H9 (cell line): ENCODE data around the gene COL4A2. TPM values are rescaled to one million over a fixed set of nuclear protein-coding genes. Genes with fewer than 3 reads are reported as not detected.

Source experiments
- DNase-seq: peaks from one replicate; pipeline ENCODE4 v3.0.0-alpha.2; 2017
- H2AFZ ChIP-seq: one replicate; pipeline ENCODE4 v1.6.1; 2013; ENCODE audit warnings: mild to moderate bottlenecking, low read length, control low read depth, moderate library complexity
- H2AK5ac ChIP-seq: 2 replicates; pipeline ENCODE4 v1.6.1; 2013; ENCODE audit warnings: low read length, control low read depth, mixed read lengths; ENCODE audit not compliant: insufficient read length
- H2BK120ac ChIP-seq: one replicate; pipeline ENCODE4 v1.6.1; 2013; ENCODE audit warnings: low read depth, mild to moderate bottlenecking, low read length, control low read depth, inconsistent platforms; ENCODE audit not compliant: poor library complexity, severe bottlenecking
- H2BK12ac ChIP-seq: 2 replicates; pipeline ENCODE4 v1.6.1; 2013; ENCODE audit warnings: low read length, control low read depth, mixed read lengths, low read depth; ENCODE audit not compliant: insufficient read length
- H2BK15ac ChIP-seq: 2 replicates; pipeline ENCODE4 v1.6.1; 2013; ENCODE audit warnings: low read depth, low read length, control low read depth
- H2BK20ac ChIP-seq: one replicate; pipeline ENCODE4 v1.6.1; 2013; ENCODE audit warnings: low read depth, mild to moderate bottlenecking, low read length, control low read depth, inconsistent platforms; ENCODE audit not compliant: poor library complexity, severe bottlenecking
- H2BK5ac ChIP-seq: 2 replicates; pipeline ENCODE4 v1.6.1; 2013; ENCODE audit warnings: low read length, control low read depth, mixed read lengths; ENCODE audit not compliant: insufficient read length
- H3K14ac ChIP-seq: 2 replicates; pipeline ENCODE4 v1.6.1; 2013; ENCODE audit warnings: low read length, control low read depth; ENCODE audit not compliant: insufficient read depth
- H3K18ac ChIP-seq: 2 replicates; pipeline ENCODE4 v1.6.1; 2013; ENCODE audit warnings: low read depth, mild to moderate bottlenecking, mixed read lengths, low read length, control low read depth; ENCODE audit not compliant: insufficient read length
- H3K23ac ChIP-seq: 2 replicates; pipeline ENCODE4 v1.6.1; 2013; ENCODE audit warnings: low read length, control low read depth, mixed read lengths, low read depth; ENCODE audit not compliant: insufficient read length
- H3K23me2 ChIP-seq: 2 replicates; pipeline ENCODE4 v1.6.1; 2013; ENCODE audit warnings: low read depth, mild to moderate bottlenecking, mixed read lengths, low read length, control low read depth; ENCODE audit not compliant: insufficient read length, poor library complexity, severe bottlenecking
- H3K27ac ChIP-seq: 2 replicates; pipeline ENCODE4 v1.5.1; 2013; ENCODE audit warnings: low read length, control low read depth, mixed read lengths, low read depth; ENCODE audit not compliant: insufficient read length
- H3K27me3 ChIP-seq: 2 replicates; pipeline ENCODE4 v1.6.1; 2013; ENCODE audit warnings: low read length, control low read depth, inconsistent platforms; ENCODE audit not compliant: insufficient read depth
- H3K4ac ChIP-seq: 2 replicates; pipeline ENCODE4 v1.6.1; 2013; ENCODE audit warnings: low read depth, mild to moderate bottlenecking, control low read depth, inconsistent platforms, low read length, moderate library complexity
- H3K4me1 ChIP-seq: 2 replicates; pipeline ENCODE4 v1.6.1; 2013; ENCODE audit warnings: low read length, control low read depth, inconsistent platforms; ENCODE audit not compliant: insufficient read depth
- H3K4me2 ChIP-seq: 2 replicates; pipeline ENCODE4 v1.6.1; 2013; ENCODE audit warnings: low read length, control low read depth, mixed read lengths; ENCODE audit not compliant: insufficient read length, insufficient read depth
- H3K56ac ChIP-seq: 2 replicates; pipeline ENCODE4 v1.6.1; 2013; ENCODE audit warnings: low read depth, mild to moderate bottlenecking, mixed read lengths, low read length, control low read depth; ENCODE audit not compliant: insufficient read length
- H3K79me1 ChIP-seq: 2 replicates; pipeline ENCODE4 v1.6.1; 2013; ENCODE audit warnings: low read depth, mild to moderate bottlenecking, moderate library complexity, low read length, control low read depth, inconsistent platforms; ENCODE audit not compliant: insufficient read depth, poor library complexity, severe bottlenecking
- H3K79me2 ChIP-seq: 2 replicates; pipeline ENCODE4 v1.6.1; 2013; ENCODE audit warnings: low read length, control low read depth, inconsistent platforms; ENCODE audit not compliant: insufficient read depth
- H3K9ac ChIP-seq: 2 replicates; pipeline ENCODE4 v1.6.1; 2013; ENCODE audit warnings: low read length, control low read depth, mixed read lengths; ENCODE audit not compliant: insufficient read length; ENCODE audit errors: extremely low read depth
- H3K9me3 ChIP-seq: one replicate; pipeline ENCODE4 v1.6.1; 2013; ENCODE audit warnings: low read depth, low read length, inconsistent platforms; ENCODE audit not compliant: control insufficient read depth
- H3T11ph ChIP-seq: one replicate; pipeline ENCODE4 v1.6.1; 2013; ENCODE audit warnings: mild to moderate bottlenecking, low read length, control low read depth, inconsistent platforms
- H4K20me1 ChIP-seq: one replicate; pipeline ENCODE4 v1.6.1; 2013; ENCODE audit not compliant: control insufficient read depth, insufficient read length, insufficient read depth
- H4K5ac ChIP-seq: 2 replicates; pipeline ENCODE4 v1.6.1; 2013; ENCODE audit warnings: low read depth, mild to moderate bottlenecking, mixed read lengths, low read length, control low read depth; ENCODE audit not compliant: insufficient read length
- H4K8ac ChIP-seq: replicated peaks from 2 replicates; pipeline ENCODE4 v1.6.1; 2013; ENCODE audit warnings: low read length, control low read depth, mixed read lengths, low read depth; ENCODE audit not compliant: insufficient read length
- H4K91ac ChIP-seq: 2 replicates; pipeline ENCODE4 v1.6.1; 2013; ENCODE audit warnings: low read depth, mild to moderate bottlenecking, moderate library complexity, mixed read lengths, low read length, control low read depth; ENCODE audit not compliant: insufficient read length
- H3K27ac Mint-ChIP-seq, 3 experiments: 2 replicates in 2 of 3; 3 replicates in 1 of 3; pipeline ENCODE4 v1.8.0; 2020 to 2021; ENCODE audit warnings: mixed read lengths in 3 of 3, mild to moderate bottlenecking in 1 of 3, moderate library complexity in 1 of 3
- H3K27me3 Mint-ChIP-seq: 2 replicates; pipeline ENCODE4 v1.8.0; 2021; ENCODE audit warnings: low read depth, mild to moderate bottlenecking, moderate library complexity, mixed read lengths
- H3K36me3 Mint-ChIP-seq, 3 experiments: 2 replicates in 2 of 3; 3 replicates in 1 of 3; pipeline ENCODE4 v1.8.0; 2020 to 2021; ENCODE audit warnings: low read depth in 3 of 3, mixed read lengths in 3 of 3; ENCODE audit not compliant: insufficient read depth in 1 of 3
- H3K4me1 Mint-ChIP-seq, 2 experiments: 2 replicates each; pipeline ENCODE4 v1.8.0; 2020; ENCODE audit warnings: mixed read lengths in 2 of 2
- H3K4me3 Mint-ChIP-seq, 2 experiments: 2 replicates in 1 of 2; 3 replicates in 1 of 2; pipeline ENCODE4 v1.8.0; 2020 to 2021; ENCODE audit warnings: mild to moderate bottlenecking in 2 of 2, mixed read lengths in 2 of 2, moderate library complexity in 1 of 2
- H3K9me3 Mint-ChIP-seq, 2 experiments: 2 replicates in 1 of 2; 3 replicates in 1 of 2; pipeline ENCODE4 v1.8.0; 2020; ENCODE audit warnings: mild to moderate bottlenecking in 2 of 2, mixed read lengths in 2 of 2, moderate library complexity in 1 of 2
- WGBS: extraction: QIAGEN DNeasy Blood & Tissue Kit; methylation state at CpG from one replicate; pipeline ENCODE4 v1.1.7; 2013; ENCODE audit warnings: missing lambda C conversion rate, low lambda C conversion rate, mixed read lengths; ENCODE audit not compliant: insufficient read length; ENCODE audit errors: extremely low coverage; 5-methylcytosine and 5-hydroxymethylcytosine counted together
- total RNA-seq: library from RNA; stranded (reverse); gene quantifications from 2 replicates; pipeline ENCODE4 v1.2.1, GENCODE V29; 2021
- TF ChIP-seq, protein P1 (sequence below): fragments of 200-600 bp; sonication (generic); conservative IDR thresholded peaks from 3 replicates; pipeline ENCODE4 v1.8.0; 2021; ENCODE audit warnings: antibody characterized with exemption, mild to moderate bottlenecking

The COL4A2 gene
- total RNA-seq, 1 experiment from 2014 or later, result 76.5 TPM

DNA sequence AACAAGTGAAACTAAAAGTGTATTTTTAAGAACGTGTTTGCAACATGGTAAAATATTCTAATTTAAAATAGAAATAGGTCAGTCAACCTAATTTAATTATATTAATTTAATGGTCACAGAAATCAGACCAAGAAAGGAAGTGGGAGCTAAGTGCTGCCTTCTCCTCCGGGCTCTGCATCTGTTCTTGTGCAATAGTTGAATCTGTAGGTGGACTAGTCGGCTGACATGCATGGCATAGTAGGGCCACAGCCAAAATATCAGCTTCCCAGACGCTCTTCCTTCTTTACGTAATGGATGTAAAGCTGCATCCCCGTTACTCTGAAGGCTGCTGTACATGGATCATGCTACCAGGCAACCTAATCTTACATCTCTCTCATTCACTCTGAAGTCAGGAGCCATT lies 47.4 kb upstream of the COL4A2 start:
- no peak overlapping the region for H3K18ac ChIP-seq
- H3K36me3 Mint-ChIP-seq, result peaks cover 0 to 4% (median 3%) of the 10 kb centered on the region in 3 experiments; a peak in 2 of 7 replicates
- no peak overlapping the region for H3K27ac ChIP-seq
- no peak overlapping the region for H2AFZ ChIP-seq
- no peak overlapping the region for H2AK5ac ChIP-seq
- H3K4me1 ChIP-seq, result peaks cover 2% of the 10 kb centered on the region; the same call in 1 of the 2 replicates
- no peak overlapping the region for H3K14ac ChIP-seq
- no CpG with 5 or more reads among the region's 6 CpGs for WGBS
- H3K23ac ChIP-seq, result no peak overlapping the region
- H2BK15ac ChIP-seq, result no peak overlapping the region
- H3T11ph ChIP-seq, result no peak overlapping the region
- H3K27ac Mint-ChIP-seq, result no peak overlapping the region; a peak in 1 of 7 replicates
- peaks cover 37% of the 10 kb centered on the region in 2 experiments for H3K4me1 Mint-ChIP-seq
- H3K4me3 Mint-ChIP-seq, result no peak overlapping the region
- no peak overlapping the region for H4K5ac ChIP-seq
- H4K91ac ChIP-seq, result no peak overlapping the region
- H2BK5ac ChIP-seq, result no peak overlapping the region
- H4K20me1 ChIP-seq, result no peaks in the 10 kb centered on the region
- no peak overlapping the region for H2BK20ac ChIP-seq
- H3K79me1 ChIP-seq, result no peaks in the 10 kb centered on the region
- H3K4ac ChIP-seq, result no peak overlapping the region
- no peaks in the 10 kb centered on the region for H3K9me3 Mint-ChIP-seq
- no peak overlapping the region for H4K8ac ChIP-seq
- no peaks in the 10 kb centered on the region for H3K23me2 ChIP-seq
- no peak for DNase-seq
- no peak overlapping the region for H3K4me2 ChIP-seq
- no peak overlapping the region for H2BK120ac ChIP-seq
- no peak overlapping the region for H3K56ac ChIP-seq
- H3K79me2 ChIP-seq, result no peaks in the 10 kb centered on the region; the same call in 1 of the 2 replicates
- TF ChIP-seq, protein P1, sequence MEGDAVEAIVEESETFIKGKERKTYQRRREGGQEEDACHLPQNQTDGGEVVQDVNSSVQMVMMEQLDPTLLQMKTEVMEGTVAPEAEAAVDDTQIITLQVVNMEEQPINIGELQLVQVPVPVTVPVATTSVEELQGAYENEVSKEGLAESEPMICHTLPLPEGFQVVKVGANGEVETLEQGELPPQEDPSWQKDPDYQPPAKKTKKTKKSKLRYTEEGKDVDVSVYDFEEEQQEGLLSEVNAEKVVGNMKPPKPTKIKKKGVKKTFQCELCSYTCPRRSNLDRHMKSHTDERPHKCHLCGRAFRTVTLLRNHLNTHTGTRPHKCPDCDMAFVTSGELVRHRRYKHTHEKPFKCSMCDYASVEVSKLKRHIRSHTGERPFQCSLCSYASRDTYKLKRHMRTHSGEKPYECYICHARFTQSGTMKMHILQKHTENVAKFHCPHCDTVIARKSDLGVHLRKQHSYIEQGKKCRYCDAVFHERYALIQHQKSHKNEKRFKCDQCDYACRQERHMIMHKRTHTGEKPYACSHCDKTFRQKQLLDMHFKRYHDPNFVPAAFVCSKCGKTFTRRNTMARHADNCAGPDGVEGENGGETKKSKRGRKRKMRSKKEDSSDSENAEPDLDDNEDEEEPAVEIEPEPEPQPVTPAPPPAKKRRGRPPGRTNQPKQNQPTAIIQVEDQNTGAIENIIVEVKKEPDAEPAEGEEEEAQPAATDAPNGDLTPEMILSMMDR, result no peak
- peaks cover 2% of the 10 kb centered on the region; the same call in 1 of the 2 replicates for H3K27me3 Mint-ChIP-seq
- H3K9me3 ChIP-seq, result no peaks in the 10 kb centered on the region
- no peak overlapping the region for H2BK12ac ChIP-seq
- H3K9ac ChIP-seq, result no peak overlapping the region
- no peaks in the 10 kb centered on the region for H3K27me3 ChIP-seq
